PFSK-1 (cell line): Measurements from ENCODE around the gene RHBDD1.

Source experiments
- FOXP2 ChIP-seq: optimal IDR thresholded peaks from 2 replicates; pipeline ENCODE3; 2011; ENCODE audit warnings: borderline replicate concordance, control low read depth, inconsistent platforms; ENCODE audit not compliant: insufficient read depth; ENCODE audit errors: extremely low read length, extremely low read depth
- POLR2AphosphoS5 ChIP-seq: IDR thresholded peaks from 2 replicates; pipeline ENCODE4 v1.6.1; 2012; ENCODE audit warnings: low read depth, mild to moderate bottlenecking, control low read depth, low read length, moderate library complexity
- REST ChIP-seq, 2 experiments: IDR thresholded peaks; 2 replicates each; pipeline versions ENCODE4 v1.6.1 to v1.8.0; 2011 to 2012; ENCODE audit warnings: low read depth in 2 of 2, low read length in 2 of 2, control low read depth in 1 of 2, inconsistent platforms in 1 of 2, mild to moderate bottlenecking in 1 of 2, moderate library complexity in 1 of 2; ENCODE audit not compliant: insufficient read depth in 1 of 2
- SIN3A ChIP-seq: IDR thresholded peaks from 2 replicates; pipeline ENCODE4 v1.6.1; 2012; ENCODE audit warnings: mild to moderate bottlenecking, low read length, moderate library complexity, borderline replicate concordance; ENCODE audit not compliant: insufficient read depth
- TAF1 ChIP-seq: IDR thresholded peaks from 2 replicates; pipeline ENCODE4 v1.6.1; 2012; ENCODE audit warnings: low read length, control low read depth, borderline replicate concordance; ENCODE audit not compliant: insufficient read depth

The RHBDD1 gene

GRCh38 chr2:226829721-226830631 is 5.9 kb upstream of the RHBDD1 start:
- no peak for TF ChIP-seq FOXP2
- TF ChIP-seq POLR2AphosphoS5, result no peak
- TF ChIP-seq SIN3A, result no peak
- TF ChIP-seq TAF1, result no peak
- no peak for TF ChIP-seq REST (IDR thresholded peaks at IDR 0.05; ENCODE audit: insufficient read depth in 1 of 2, low read depth in 2 of 2, low read length in 2 of 2)

DNA sequence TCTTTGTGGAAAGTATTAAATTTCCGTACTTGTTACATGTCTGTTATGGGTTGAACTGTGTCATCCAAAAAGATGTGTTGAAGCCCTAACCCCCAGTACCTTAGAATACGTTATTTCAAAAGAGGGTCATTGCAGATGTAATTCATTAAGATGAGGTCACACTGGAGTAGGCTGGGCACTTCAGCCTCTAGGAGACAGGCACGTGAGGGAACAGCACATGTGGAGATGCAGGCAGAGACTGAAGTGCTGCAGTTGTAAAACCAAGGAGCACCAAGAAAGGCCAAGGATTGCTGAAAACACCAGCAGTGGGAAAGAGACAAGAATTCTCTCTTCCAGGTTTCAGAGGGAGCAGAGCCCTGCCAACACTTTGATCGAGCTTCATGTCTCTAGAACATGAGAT is 4.6 kb upstream of the RHBDD1 start:
- TF ChIP-seq POLR2AphosphoS5 (no peak), FOXP2 (no peak)

DNA sequence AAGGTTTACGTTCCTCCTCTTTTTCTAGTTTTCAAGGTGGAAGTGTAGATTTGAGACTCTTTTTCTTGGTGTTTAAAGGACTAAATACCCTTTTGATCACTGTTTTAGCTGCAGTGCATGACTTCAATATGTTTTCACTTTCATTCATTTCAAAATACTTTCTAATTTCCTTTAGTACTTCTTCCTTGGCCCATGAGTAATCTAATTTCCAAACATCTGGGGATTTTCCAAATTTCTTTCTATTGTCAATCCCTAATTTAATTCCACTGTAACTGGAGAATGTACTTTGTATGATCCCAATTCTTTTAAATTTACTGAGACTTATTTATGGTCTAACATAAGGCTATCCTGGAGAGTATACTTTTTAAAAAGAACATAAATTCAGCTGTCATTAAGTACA is 3.8 kb upstream of the RHBDD1 start:
- TF ChIP-seq FOXP2 (no peak), SIN3A (no peak), POLR2AphosphoS5 (no peak), TAF1 (no peak), REST (IDR thresholded peaks at IDR 0.05; ENCODE audit: insufficient read depth in 1 of 2, low read depth in 2 of 2, low read length in 2 of 2) (no peak)

- no peak for TF ChIP-seq TAF1
- TF ChIP-seq POLR2AphosphoS5, result no peak
- no peak for TF ChIP-seq SIN3A
- TF ChIP-seq FOXP2, result no peak
- TF ChIP-seq REST (IDR thresholded peaks at IDR 0.05; ENCODE audit: insufficient read depth in 1 of 2, low read depth in 2 of 2, low read length in 2 of 2), result no peak
These were observed 446 bp upstream of the RHBDD1 start for GRCh38 chr2:226835420-226835795.

- TF ChIP-seq FOXP2, result no peak
- no peak for TF ChIP-seq TAF1
- TF ChIP-seq REST (IDR thresholded peaks at IDR 0.05; ENCODE audit: insufficient read depth in 1 of 2, low read depth in 2 of 2, low read length in 2 of 2), result no peak
- TF ChIP-seq POLR2AphosphoS5, result no peak
- no peak for TF ChIP-seq SIN3A
These were observed 663 bp downstream of the RHBDD1 start for GRCh38 chr2:226836548-226836885.
